Pulmonary artery endothelial cell (primary cell): ENCODE data around the gene SC5D. TPM values are rescaled to one million over a fixed set of nuclear protein-coding genes. Genes with fewer than 3 reads are reported as not detected.

ENCODE experiments used
- DNase-seq: peaks from one replicate; pipeline ENCODE4 v3.0.0-alpha.2; 2011; ENCODE audit warnings: low read depth, low spot score
- total RNA-seq: library from RNA; depleted of rRNA; stranded (reverse); fragments of >200 nt; gene quantifications from 2 replicates; pipeline ENCODE4 v1.2.3, GENCODE V29; 2014

Gene SC5D
- total RNA-seq, 1 donor from 2014 or later, result 51.1 TPM

DNA sequence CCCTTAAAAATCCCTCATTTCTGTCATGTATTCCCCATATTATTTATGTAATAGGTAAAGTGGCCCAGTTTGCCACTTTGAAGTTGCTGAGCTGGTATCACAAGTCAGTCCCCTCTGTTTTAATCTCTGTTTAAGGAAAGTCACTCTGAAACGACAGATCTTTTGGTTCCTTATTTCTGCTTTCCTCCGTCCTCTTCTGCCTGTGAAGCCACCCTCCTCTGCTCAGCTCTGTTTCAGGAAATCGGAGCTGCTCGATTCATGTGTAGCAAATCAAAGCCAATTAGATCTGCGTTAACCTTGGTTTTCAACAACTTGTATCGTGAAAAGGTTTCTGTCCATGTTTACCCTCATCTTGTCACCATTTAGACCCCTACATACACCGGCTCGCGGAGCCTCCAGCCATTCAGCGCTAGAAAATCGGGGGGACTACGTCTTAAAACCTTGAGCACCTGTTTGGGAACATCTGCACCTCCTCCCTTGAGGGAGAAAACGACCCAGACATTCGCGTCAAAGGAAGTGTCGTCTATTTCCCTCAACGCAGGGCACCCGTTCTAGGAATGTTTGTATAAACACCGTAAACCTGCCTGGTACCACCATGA, 576 bp upstream of the SC5D start:
- no peak for DNase-seq

- no peak for DNase-seq
These were observed 670 bp downstream of the SC5D start for GRCh38 chr11:121293288-121293594.

DNA sequence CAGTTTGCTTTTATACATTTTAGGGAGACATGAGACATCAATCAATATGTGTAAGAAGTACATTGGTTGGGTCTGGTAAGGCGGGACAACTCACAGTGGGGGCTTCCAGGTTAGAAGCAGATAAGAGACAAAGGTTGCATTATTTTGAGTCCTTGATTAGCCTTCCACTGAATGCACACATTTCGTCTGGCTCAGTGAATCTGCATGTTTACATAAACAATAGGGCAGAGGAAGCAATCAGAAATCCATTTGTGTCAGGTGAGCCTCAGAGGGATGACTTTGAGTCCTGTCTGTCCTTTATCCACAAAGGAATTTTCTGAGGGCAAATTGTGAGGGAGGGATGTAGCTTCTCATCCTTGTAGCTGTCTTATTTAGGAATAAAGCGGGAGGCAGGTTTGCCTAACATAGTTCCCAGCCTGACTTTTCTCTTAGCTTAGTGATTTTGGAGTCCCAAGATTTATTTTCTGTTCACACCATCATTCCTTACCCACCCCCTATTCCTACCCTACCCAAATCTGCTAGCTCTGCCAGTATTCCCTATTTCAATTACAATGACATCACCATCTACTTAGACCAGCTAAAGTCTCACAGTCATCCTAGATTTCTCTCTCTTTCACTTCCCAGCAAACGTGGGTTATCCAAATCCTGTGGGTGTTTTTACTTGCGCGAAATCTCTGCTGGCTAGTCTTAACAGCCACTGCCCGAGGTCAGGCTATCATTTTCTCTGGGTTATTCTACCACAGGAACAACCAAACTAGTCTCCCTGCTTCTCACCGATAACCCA, 2.9 kb downstream of the SC5D start:
- DNase-seq, result no peak

GRCh38 chr11:121297872-121298271, 5.3 kb downstream of the SC5D start:
- no peak for DNase-seq

DNA sequence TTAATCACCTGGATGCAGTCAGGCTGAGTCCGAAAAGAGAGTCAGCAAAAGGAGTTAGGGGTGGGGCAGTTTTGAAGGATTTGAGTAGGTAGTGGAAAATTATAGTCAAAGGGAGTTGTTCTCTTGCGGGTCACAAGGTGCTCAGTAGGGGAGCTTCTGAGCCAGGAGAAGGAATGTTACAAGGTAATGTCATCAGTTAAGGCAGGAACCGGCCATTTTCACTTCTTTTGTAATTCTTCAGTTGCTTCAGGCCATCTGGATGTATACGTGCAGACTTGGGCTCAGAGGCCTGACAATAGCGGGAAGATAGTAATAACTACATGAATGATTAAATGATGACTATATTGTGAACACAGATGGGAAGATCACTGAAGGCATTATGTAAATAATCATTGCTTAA, 6.2 kb downstream of the SC5D start:
- no peak for DNase-seq

DNA sequence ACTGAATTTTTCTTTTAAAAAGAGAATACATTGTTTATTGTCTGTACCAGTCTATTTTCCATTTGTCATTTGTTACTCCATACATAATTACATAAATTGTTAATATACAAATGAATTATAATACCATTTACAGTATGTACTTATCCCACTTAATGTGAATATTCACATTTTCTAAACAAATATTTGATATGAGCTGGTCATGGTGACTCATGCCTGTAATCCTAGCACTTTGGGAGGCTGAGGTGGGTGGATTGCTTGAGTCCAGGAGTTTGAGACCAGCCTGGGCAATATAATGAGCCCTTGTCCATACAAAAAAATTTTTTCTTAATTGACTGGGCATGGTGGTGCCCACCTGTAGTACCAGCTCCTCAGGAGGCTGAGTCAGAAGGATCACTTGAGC, 6.8 kb downstream of the SC5D start:
- no peak for DNase-seq

DNA sequence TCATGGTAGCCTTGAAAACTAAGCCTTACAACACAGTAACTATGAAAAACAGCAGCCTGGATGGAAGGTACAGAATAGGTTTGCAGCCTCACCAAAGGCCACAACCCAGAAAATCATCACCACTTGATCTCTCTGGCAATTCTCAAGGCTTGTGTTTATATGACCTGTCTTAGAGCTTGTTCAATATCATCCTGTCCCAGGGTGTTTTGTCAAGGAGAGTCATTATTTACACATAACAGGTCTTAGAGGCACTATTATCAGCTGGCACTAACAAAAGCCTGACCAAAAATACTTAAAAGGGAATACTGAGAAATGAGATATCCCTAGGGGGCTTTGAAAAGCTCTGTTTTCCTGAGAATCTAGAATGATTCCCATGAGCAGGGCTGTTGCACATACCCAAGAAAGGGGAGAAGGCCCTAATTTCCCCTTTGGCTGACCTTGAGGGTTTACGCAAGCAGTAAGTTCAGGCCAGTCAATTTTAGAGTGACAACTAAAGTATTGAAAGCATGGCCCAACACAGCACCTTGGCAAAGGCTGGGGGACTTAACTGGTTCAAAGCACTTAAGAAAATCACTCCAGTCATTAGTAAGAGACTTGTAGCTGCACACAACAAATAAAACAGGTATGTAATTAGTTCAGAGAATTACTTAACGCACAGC, 7.9 kb downstream of the SC5D start:
- DNase-seq, result no peak

GRCh38 chr11:121300972-121301699, 8.6 kb downstream of the SC5D start:
- DNase-seq, result no peak

DNA sequence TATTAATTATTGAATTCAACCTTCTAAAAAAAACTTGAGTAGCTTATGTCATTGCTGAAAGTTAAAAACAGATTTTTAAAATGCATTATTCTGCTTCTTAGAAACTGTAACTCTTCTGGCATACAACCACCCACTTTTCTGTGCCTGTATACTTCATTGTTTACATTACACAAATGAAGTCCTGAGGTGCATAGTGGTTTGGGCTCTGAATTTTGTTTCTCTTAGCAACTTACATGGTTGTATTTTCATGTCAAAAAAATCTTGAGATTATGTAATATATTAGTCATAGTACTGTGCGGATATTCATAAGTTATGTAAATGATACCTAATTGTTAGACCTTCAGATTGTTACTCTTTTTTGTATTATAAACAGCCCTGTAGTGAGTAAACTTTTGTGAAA, 12.2 kb downstream of the SC5D start:
- DNase-seq, result no peak

GRCh38 chr11:121308816-121309215, 16.2 kb downstream of the SC5D start:
- no peak for DNase-seq

GRCh38 chr11:121309688-121310087, 17.1 kb downstream of the SC5D start:
- DNase-seq, result no peak

GRCh38 chr11:121310908-121311307, 18.3 kb downstream of the SC5D start:
- DNase-seq, result no peak

DNA sequence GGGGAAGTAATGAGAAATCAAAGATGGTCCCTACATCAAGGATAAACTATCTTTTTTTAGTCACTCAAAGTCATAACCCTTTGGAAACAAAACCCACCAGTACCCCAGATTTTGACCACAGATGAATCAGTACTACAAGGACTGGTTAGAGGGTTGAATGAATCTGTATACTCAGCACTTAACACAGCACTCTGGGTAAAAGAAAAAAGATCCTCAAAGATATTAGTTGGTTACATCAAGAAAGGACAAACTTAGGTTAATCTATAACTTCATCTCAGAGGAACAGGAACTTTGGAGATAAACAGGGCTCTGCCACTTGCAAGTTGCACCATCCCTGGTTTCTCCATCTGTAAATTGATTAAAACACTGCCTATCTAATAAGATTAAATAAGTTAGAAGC, 18.8 kb downstream of the SC5D start:
- DNase-seq, result no peak

- DNase-seq, result no peak
These were observed 19.9 kb downstream of the SC5D start for GRCh38 chr11:121312483-121312882.

- DNase-seq, result peak; percentile 11
These were observed 26.6 kb downstream of the SC5D start for GRCh38 chr11:121318848-121319834.

DNA sequence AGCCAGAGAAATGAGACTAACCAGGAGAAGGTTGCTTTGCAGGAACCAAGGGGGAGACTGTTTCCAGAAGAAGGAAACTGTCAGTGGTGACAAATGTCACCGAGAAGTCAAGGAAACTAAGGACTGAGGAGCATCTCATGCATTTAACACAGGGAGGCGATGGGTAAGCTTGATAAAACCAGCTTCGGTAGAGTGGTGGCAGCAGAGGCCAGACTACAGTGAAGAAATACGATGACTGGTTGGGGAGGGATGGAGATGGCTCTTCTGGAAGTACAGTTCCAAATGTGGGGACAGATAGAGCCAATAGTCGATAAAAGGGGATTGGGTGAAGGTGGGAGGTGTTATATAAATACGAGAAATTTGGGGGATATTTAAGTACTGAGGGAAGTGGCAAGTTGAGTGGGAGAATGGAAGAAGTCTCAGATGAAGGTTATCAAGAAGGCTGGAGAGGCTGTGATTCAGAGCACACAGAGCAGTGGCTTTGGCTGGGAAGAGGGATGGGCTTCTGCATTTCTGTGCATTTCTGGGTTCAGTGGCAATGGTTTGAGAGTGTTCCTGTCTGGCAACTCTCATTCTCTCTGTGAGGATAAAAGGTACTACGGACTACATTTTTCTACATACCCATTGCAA, 29.2 kb downstream of the SC5D start:
- no peak for DNase-seq

GRCh38 chr11:121323046-121323607, 30.6 kb downstream of the SC5D start:
- DNase-seq, result no peak

GRCh38 chr11:121326230-121326629, 33.7 kb downstream of the SC5D start:
- no peak for DNase-seq

DNA sequence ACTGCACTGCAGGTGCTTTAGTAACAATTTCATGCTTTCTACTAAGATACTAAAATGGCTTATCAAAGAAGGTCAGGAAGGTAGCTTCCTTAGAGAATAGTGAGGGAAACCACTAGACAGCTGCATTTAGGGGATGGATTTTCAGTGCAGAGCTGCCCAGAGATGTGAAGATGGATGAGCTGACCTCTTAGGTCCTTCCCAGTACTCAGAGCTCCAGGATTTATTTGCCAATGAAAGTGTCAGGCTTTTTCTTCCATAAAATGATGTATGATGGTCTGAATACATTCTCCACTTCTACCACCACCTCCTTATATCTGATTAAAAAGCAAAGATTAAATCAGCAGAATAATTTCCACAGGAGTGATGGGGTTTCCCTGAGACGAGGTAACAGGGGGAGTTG, 35.0 kb downstream of the SC5D start:
- no peak for DNase-seq
